Testis (tissue), 3 donors: ENCODE data around the gene KCNG4. TPM values are rescaled to one million over a fixed set of nuclear protein-coding genes. Genes with fewer than 3 reads are reported as not detected.

Experiments
- DNase-seq: peaks from one replicate; pipeline ENCODE4 v3.0.0-alpha.2; 2019
- H3K27ac ChIP-seq, 2 donors: fragments of 200-600 bp; sonication (generic); one replicate each; pipeline ENCODE4 v1.5.1; 2019
- H3K27me3 ChIP-seq: fragments of 200-600 bp; sonication (generic); one replicate; pipeline ENCODE4 v1.5.1; 2019
- H3K36me3 ChIP-seq: fragments of 200-600 bp; sonication (generic); one replicate; pipeline ENCODE4 v1.5.1; 2017; ENCODE audit warnings: low read depth; ENCODE audit errors: missing control alignments
- H3K4me1 ChIP-seq: fragments of 200-600 bp; sonication (generic); one replicate; pipeline ENCODE4 v1.5.1; 2019
- H3K4me3 ChIP-seq, 2 donors: fragments of 200-600 bp; sonication (generic); one replicate each; pipeline ENCODE4 v1.5.1; 2017 to 2019
- H3K9me3 ChIP-seq: fragments of 200-600 bp; sonication (generic); one replicate; pipeline ENCODE4 v1.5.1; 2017
- POLR2A ChIP-seq: fragments of 450-650 bp; IDR thresholded peaks from one replicate; pipeline ENCODE4 v1.6.1; 2017; ENCODE audit warnings: antibody characterized with exemption, mild to moderate bottlenecking, moderate library complexity
- WGBS, 2 donors: methylation state at CpG; one replicate each; pipeline ENCODE4 v1.1.5; 2018; 5-methylcytosine and 5-hydroxymethylcytosine counted together
- intact Hi-C: fragments of 100-400 bp; cut with DNase I; formaldehyde crosslinking; loops from one replicate; pipeline ENCODE4 v1.15.1; 2023; ENCODE audit warnings: low total_unique reads
- polyA plus RNA-seq: library from polyadenylated mRNA; stranded (reverse); fragments of 350-450 nt; fragmentation: Illumina TruSeq; extraction: RNeasy Lipid Tissue Mini Kit (QIAGEN cat#74804); gene quantifications from one replicate; pipeline ENCODE4 v1.2.3, GENCODE V29; 2014; ENCODE audit warnings: low read depth, low replicate concordance; ENCODE audit not compliant: insufficient read depth
- total RNA-seq, 2 donors: library from RNA; depleted of rRNA; stranded (reverse); fragments of >200 nt; gene quantifications; one replicate each; pipeline ENCODE4 v1.2.3, GENCODE V29; 2016
- TF ChIP-seq, protein P1 (sequence below), 3 experiments: fragments of 450-650 bp in 2 of 3; fragments of 200-600 bp in 1 of 3; sonication (generic) in 1 of 3; IDR thresholded peaks; one replicate each; pipeline ENCODE4 v1.5.1; 2016 to 2019; ENCODE audit warnings: antibody characterized with exemption in 3 of 3, mild to moderate bottlenecking in 2 of 3, moderate library complexity in 1 of 3

The KCNG4 gene
- total and polyA plus RNA-seq, 3 donors from 2014 or later = 0.06 to 0.08 TPM; not detected in 1

- Histone ChIP-seq H3K27me3 (no peaks in the 10 kb centered on the region), H3K9me3 (no peaks in the 10 kb centered on the region), H3K4me3 (no peak overlapping the region), H3K27ac (no peak overlapping the region), H3K4me1 (no peaks in the 10 kb centered on the region), H3K36me3 (no peaks in the 10 kb centered on the region)
- no peak for DNase-seq
- TF ChIP-seq, protein P1, sequence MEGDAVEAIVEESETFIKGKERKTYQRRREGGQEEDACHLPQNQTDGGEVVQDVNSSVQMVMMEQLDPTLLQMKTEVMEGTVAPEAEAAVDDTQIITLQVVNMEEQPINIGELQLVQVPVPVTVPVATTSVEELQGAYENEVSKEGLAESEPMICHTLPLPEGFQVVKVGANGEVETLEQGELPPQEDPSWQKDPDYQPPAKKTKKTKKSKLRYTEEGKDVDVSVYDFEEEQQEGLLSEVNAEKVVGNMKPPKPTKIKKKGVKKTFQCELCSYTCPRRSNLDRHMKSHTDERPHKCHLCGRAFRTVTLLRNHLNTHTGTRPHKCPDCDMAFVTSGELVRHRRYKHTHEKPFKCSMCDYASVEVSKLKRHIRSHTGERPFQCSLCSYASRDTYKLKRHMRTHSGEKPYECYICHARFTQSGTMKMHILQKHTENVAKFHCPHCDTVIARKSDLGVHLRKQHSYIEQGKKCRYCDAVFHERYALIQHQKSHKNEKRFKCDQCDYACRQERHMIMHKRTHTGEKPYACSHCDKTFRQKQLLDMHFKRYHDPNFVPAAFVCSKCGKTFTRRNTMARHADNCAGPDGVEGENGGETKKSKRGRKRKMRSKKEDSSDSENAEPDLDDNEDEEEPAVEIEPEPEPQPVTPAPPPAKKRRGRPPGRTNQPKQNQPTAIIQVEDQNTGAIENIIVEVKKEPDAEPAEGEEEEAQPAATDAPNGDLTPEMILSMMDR (IDR thresholded peaks at IDR 0.05) = no peak
- 89 to 93% methylated on average over 1 of the region's 1 CpG for WGBS, 2 donors
- intact Hi-C loops = loop anchor here (10.0 kb wide), 1 partner anchor 212 kb away; no protein-coding TSS in a partner anchor
These were observed 33.0 kb upstream of the KCNG4 start for GRCh38 chr16:84272740-84273320.

DNA sequence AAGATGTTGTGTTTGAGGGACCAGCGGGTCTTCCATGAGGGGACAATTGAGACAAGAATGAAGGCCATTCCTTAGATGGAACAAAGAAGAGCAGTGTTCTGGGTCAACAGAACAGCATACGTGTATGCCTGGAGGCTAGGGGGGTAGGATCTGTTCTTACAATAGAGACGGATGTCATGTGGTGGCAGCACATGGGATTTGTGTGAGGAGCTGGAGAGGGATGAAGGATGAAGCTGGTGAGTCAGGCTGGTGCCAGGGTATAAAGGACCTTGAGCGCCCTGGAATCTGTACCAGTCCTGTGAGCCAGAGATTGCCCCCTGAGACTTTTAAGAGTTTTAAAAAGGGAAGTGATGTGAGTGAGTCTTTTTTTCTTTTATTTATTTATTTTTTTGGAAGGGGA, 32.1 kb upstream of the KCNG4 start:
- H3K4me1 ChIP-seq = no peaks in the 10 kb centered on the region
- no peak for TF ChIP-seq POLR2A
- TF ChIP-seq, protein P1 (IDR thresholded peaks at IDR 0.05) = no peak
- WGBS, 2 donors = 82 to 83% methylated on average over 4 of the region's 4 CpGs
- DNase-seq = no peak
- no peak overlapping the region for H3K27ac ChIP-seq
- no peaks in the 10 kb centered on the region for H3K9me3 ChIP-seq
- no peaks in the 10 kb centered on the region for H3K36me3 ChIP-seq
- no peaks in the 10 kb centered on the region for H3K27me3 ChIP-seq
- intact Hi-C loops = loop anchor here (10.0 kb wide), 1 partner anchor 213 kb away; no protein-coding TSS in a partner anchor
- no peak overlapping the region for H3K4me3 ChIP-seq

DNA sequence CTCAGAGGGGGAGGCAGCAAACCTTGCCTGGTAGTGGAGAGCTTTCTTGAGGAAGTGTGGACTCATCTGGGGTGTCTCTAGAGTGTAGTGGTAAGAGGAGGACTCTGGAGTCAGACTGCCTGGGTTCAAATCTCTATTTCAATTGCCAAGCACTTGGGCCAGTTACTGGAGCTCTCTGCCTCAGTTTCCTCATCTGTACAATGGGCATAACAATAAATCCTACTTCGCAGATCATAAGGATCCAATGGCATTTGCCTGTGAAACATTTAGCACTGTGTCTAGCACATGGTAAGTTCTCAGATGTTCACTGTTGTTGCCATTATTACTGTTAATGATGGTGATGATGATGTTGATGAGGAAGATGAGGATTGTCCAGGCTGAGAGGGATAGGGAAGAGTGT, 31.2 kb upstream of the KCNG4 start:
- H3K4me1 ChIP-seq = no peaks in the 10 kb centered on the region
- H3K27ac ChIP-seq = no peak overlapping the region
- no peak for DNase-seq
- H3K4me3 ChIP-seq = no peak overlapping the region
- no peaks in the 10 kb centered on the region for H3K27me3 ChIP-seq
- intact Hi-C loops = loop anchor here (10.0 kb wide), 1 partner anchor 214 kb away; no protein-coding TSS in a partner anchor
- TF ChIP-seq, protein P1 (IDR thresholded peaks at IDR 0.05) = no peak
- H3K36me3 ChIP-seq = no peaks in the 10 kb centered on the region
- no peaks in the 10 kb centered on the region for H3K9me3 ChIP-seq
- 92 to 96% methylated on average over 1 of the region's 1 CpG for WGBS, 2 donors

GRCh38 chr16:84270531-84270930, 30.7 kb upstream of the KCNG4 start:
- H3K27me3 ChIP-seq = no peaks in the 10 kb centered on the region
- H3K9me3 ChIP-seq = no peaks in the 10 kb centered on the region
- TF ChIP-seq, protein P1 (IDR thresholded peaks at IDR 0.05) = no peak
- TF ChIP-seq POLR2A = no peak
- intact Hi-C loops = loop anchor here (10.0 kb wide), 1 partner anchor 214 kb away; no protein-coding TSS in a partner anchor
- no peak for DNase-seq
- H3K36me3 ChIP-seq = no peaks in the 10 kb centered on the region
- no peaks in the 10 kb centered on the region for H3K4me1 ChIP-seq
- no peak overlapping the region for H3K27ac ChIP-seq
- H3K4me3 ChIP-seq = no peak overlapping the region
- 81 to 90% methylated on average over 9 to 10 of the region's 10 CpGs for WGBS, 2 donors

DNA sequence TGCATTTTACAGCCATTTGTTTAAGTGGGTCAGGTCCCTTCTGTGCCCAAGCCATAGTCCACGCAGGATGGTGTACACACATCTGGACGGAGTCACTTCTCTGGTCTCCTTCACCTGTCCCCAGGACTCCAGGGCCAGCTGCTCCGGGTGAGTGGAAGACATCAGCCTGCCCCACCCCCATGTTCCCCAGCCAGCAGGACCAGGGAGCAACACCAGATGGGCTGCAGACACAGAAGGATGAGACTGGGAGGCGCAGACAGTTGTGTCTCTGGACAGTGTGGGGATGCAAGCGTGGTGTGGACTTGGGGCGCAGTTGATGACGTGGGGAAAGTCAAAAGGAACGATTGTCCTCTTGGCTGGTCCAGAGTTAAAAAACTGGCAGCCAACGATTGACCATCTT, 30.3 kb upstream of the KCNG4 start:
- TF ChIP-seq POLR2A = no peak
- TF ChIP-seq, protein P1 (IDR thresholded peaks at IDR 0.05) = no peak
- intact Hi-C loops = loop anchor here (10.0 kb wide), 1 partner anchor 215 kb away; no protein-coding TSS in a partner anchor
- H3K4me1 ChIP-seq = no peaks in the 10 kb centered on the region
- no peak for DNase-seq
- no peaks in the 10 kb centered on the region for H3K36me3 ChIP-seq
- H3K27me3 ChIP-seq = no peaks in the 10 kb centered on the region
- no peak overlapping the region for H3K4me3 ChIP-seq
- H3K27ac ChIP-seq = no peak overlapping the region
- no peaks in the 10 kb centered on the region for H3K9me3 ChIP-seq
- WGBS, 2 donors = 84 to 94% methylated on average over 8 to 9 of the region's 9 CpGs
